ENCODE data around the gene KNG1. TPM values are rescaled to one million over a fixed set of nuclear protein-coding genes. Genes with fewer than 3 reads are reported as not detected.
A peak's percentile ranks its signal among the peaks of the same experiment; 100 is the strongest.

Gene KNG1
- total RNA-seq, 1 donor from 2014 or later, result not detected

DNA sequence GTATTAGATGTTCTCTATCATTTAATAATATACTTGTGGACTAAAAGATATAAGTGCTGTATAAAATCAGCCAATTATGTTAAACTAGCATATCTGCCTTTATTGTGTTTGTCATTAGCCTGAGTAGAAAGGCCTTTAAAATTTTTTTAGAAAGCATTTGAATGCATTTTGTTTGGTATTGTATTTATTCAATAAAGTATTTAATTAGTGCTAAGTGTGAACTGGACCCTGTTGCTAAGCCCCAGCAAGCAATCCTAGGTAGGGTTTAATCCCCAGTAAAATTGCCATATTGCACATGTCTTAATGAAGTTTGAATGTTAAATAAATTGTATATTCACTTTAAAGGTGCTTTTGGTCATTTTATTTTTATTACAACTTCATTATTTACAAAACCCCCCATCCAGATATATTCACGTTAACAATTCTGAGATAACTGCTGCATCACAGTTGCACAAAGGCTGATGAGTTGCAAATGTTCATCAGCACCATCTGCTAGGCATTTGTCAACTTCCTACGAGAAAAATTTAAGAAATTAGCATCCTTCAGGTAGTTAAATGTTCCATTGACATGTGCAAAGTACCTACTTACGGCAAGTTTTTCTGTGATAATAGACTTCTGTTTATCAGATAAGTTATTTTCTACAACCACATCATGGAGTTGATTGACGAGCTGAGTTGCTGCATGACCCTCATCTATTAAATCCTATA lies 72.5 kb downstream of the KNG1 start:
- H3K36me3 ChIP-seq (ENCODE audit: insufficient read depth, low read length), result peaks cover 61% of the 10 kb centered on the region
- H3K9me3 Mint-ChIP-seq (ENCODE audit: unreplicated experiment), result no peaks in the 10 kb centered on the region
- FAIRE-seq (no peak), DNase-seq (ENCODE audit: low read depth) (no peak)
- peak overlapping the region; percentile 74 for H3K27ac Mint-ChIP-seq (ENCODE audit: unreplicated experiment)
- H3K27me3 Mint-ChIP-seq (ENCODE audit: low read depth, unreplicated experiment), result no peaks in the 10 kb centered on the region
- no peaks in the 10 kb centered on the region for H3K27me3 ChIP-seq (ENCODE audit: insufficient read depth, low read length)
- no peak overlapping the region for H3K27ac ChIP-seq (ENCODE audit: low read depth, low read length)
- H3K4me3 ChIP-seq (ENCODE audit: insufficient read depth, low read depth, low read length), result no peak overlapping the region
- peaks cover 30% of the 10 kb centered on the region for H3K4me1 Mint-ChIP-seq (ENCODE audit: low read depth, unreplicated experiment)
- no peak overlapping the region for H3K4me2 ChIP-seq (ENCODE audit: low read length)
- H3K79me2 ChIP-seq (ENCODE audit: insufficient read depth, low read length), result peaks cover 44% of the 10 kb centered on the region
- peaks cover 20% of the 10 kb centered on the region for H3K4me1 ChIP-seq (ENCODE audit: insufficient read depth, low read length)
- H3K9me3 ChIP-seq (ENCODE audit: insufficient read depth, low read depth, low read length), result no peaks in the 10 kb centered on the region
- H3K9ac ChIP-seq (ENCODE audit: low read length), result no peak overlapping the region
- H4K20me1 ChIP-seq (ENCODE audit: insufficient read depth, low read length), result peaks cover 67% of the 10 kb centered on the region
- peaks cover 27% of the 10 kb centered on the region for H3K36me3 Mint-ChIP-seq (ENCODE audit: low read depth, unreplicated experiment)
- peak overlapping the region; percentile 64 for H3K4me3 Mint-ChIP-seq (ENCODE audit: unreplicated experiment)
- TF ChIP-seq EZH2 (IDR thresholded peaks at IDR 0.05; ENCODE audit: insufficient read depth, low read length), result no peak
- TF ChIP-seq, protein P1, sequence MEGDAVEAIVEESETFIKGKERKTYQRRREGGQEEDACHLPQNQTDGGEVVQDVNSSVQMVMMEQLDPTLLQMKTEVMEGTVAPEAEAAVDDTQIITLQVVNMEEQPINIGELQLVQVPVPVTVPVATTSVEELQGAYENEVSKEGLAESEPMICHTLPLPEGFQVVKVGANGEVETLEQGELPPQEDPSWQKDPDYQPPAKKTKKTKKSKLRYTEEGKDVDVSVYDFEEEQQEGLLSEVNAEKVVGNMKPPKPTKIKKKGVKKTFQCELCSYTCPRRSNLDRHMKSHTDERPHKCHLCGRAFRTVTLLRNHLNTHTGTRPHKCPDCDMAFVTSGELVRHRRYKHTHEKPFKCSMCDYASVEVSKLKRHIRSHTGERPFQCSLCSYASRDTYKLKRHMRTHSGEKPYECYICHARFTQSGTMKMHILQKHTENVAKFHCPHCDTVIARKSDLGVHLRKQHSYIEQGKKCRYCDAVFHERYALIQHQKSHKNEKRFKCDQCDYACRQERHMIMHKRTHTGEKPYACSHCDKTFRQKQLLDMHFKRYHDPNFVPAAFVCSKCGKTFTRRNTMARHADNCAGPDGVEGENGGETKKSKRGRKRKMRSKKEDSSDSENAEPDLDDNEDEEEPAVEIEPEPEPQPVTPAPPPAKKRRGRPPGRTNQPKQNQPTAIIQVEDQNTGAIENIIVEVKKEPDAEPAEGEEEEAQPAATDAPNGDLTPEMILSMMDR (IDR thresholded peaks at IDR 0.05; ENCODE audit: insufficient read depth, low read depth, low read length), result no peak
- H2AFZ ChIP-seq (ENCODE audit: low read depth, low read length), result no peak overlapping the region

DNA sequence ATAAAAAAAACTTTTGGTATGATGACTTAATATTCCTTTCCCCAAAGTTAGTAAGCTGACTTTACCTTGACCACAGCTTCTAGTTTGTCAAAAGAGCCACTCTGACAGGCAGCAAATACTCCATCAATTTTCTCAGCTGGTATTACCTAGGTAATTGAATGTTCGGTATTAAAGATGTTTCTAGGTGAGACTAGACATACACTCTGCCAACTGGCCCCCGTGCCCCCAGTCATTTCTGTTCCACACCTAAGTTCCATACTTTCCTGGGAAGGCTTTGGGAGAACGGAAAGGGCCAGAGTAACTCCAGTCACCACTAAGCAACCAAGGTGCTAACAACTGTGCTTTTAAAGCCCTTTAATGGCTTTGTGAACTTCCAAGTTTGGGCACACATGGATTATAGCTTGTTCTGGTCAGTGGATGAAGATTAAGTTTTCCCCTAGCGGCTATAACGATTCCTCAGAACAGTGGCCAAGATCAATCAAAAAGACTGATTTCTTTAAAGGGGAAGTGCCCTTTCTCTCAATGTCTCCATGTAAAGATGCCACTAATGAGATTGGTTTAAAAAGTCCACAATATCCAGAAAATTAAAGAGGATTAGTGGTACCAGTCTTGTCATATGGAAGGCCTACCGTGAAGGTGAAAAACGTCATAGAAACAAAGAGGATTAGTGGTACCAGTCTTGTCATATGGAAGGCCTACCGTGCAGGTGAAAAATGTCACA lies 73.3 kb downstream of the KNG1 start:
- Histone ChIP-seq H3K4me3 (ENCODE audit: insufficient read depth, low read depth, low read length) (no peak overlapping the region), H3K36me3 (ENCODE audit: insufficient read depth, low read length) (peaks cover 56% of the 10 kb centered on the region), H3K9me3 (ENCODE audit: insufficient read depth, low read depth, low read length) (no peaks in the 10 kb centered on the region), H3K27ac (ENCODE audit: low read depth, low read length) (no peak overlapping the region), H3K27me3 (ENCODE audit: insufficient read depth, low read length) (no peaks in the 10 kb centered on the region), H3K9ac (ENCODE audit: low read length) (no peak overlapping the region), H2AFZ (ENCODE audit: low read depth, low read length) (no peak overlapping the region), H4K20me1 (ENCODE audit: insufficient read depth, low read length) (peaks cover 60% of the 10 kb centered on the region), H3K4me1 (ENCODE audit: insufficient read depth, low read length) (peaks cover 19% of the 10 kb centered on the region), H3K79me2 (ENCODE audit: insufficient read depth, low read length) (peaks cover 37% of the 10 kb centered on the region), H3K4me2 (ENCODE audit: low read length) (peak overlapping the region; percentile 8)
- H3K27ac Mint-ChIP-seq (ENCODE audit: unreplicated experiment), result no peak overlapping the region
- peaks cover 29% of the 10 kb centered on the region for H3K4me1 Mint-ChIP-seq (ENCODE audit: low read depth, unreplicated experiment)
- H3K9me3 Mint-ChIP-seq (ENCODE audit: unreplicated experiment), result no peaks in the 10 kb centered on the region
- H3K27me3 Mint-ChIP-seq (ENCODE audit: low read depth, unreplicated experiment), result no peaks in the 10 kb centered on the region
- H3K36me3 Mint-ChIP-seq (ENCODE audit: low read depth, unreplicated experiment), result peaks cover 20% of the 10 kb centered on the region
- no peak overlapping the region for H3K4me3 Mint-ChIP-seq (ENCODE audit: unreplicated experiment)
- DNase-seq (ENCODE audit: low read depth) (peak; percentile 51), FAIRE-seq (peak; percentile 76)
- no peak for TF ChIP-seq EZH2 (IDR thresholded peaks at IDR 0.05; ENCODE audit: insufficient read depth, low read length)
- TF ChIP-seq, protein P1 (IDR thresholded peaks at IDR 0.05; ENCODE audit: insufficient read depth, low read depth, low read length), result peak; percentile 21

Small RNA genes within 50 kb of the gene (microRNA-seq; reads per million reads assigned to microRNA genes)
- gene MIR1248, result 45.7 reads per million, percentile 57 among the genes with 10 or more reads in this experiment

Other genes starting within 250 kb of the KNG1 start
- gene CRYGS, start 173.0 kb upstream of the KNG1 start, total RNA-seq, result 1.3 and 2.1 TPM in 2 replicates
- gene TBCCD1, start 150.0 kb upstream of the KNG1 start, total RNA-seq, result 8.7 and 10.2 TPM in 2 replicates
- gene DNAJB11, start 146.6 kb upstream of the KNG1 start, total RNA-seq, result 83.0 and 84.3 TPM in 2 replicates
- gene AHSG, start 104.3 kb upstream of the KNG1 start, total RNA-seq, result not detected in 2 replicates
- not detected in 2 replicates for gene FETUB, start 77.0 kb upstream of the KNG1 start, total RNA-seq
- gene HRG, start 51.3 kb upstream of the KNG1 start, total RNA-seq, result not detected in 2 replicates
- gene EIF4A2, start 66.2 kb downstream of the KNG1 start, total RNA-seq, result 323 and 337 TPM in 2 replicates
- gene RFC4, start 89.1 kb downstream of the KNG1 start, total RNA-seq, result 9.2 and 13.1 TPM in 2 replicates
- gene ADIPOQ, start 125.4 kb downstream of the KNG1 start, total RNA-seq, result not detected in 2 replicates
- gene ST6GAL1, start 213.2 kb downstream of the KNG1 start, total RNA-seq, result 15.8 and 19.3 TPM in 2 replicates

Measured in astrocyte (in vitro differentiated cells and primary cell).